Right hindlimb (tissue), 1 donor: ENCODE measurements around the gene SHISA6.
A peak's percentile ranks its signal among the peaks of the same experiment; 100 is the strongest.

ENCODE experiments used
- DNase-seq: peaks from one replicate; pipeline ENCODE4 v3.0.0-alpha.2; 2018

SHISA6 gene

GRCh38 chr17:11608396-11608795, 367.4 kb downstream of the SHISA6 start:
- DNase-seq = peak; percentile 56

GRCh38 chr17:11610999-11611566, 370.1 kb downstream of the SHISA6 start:
- DNase-seq = no peak

- DNase-seq = no peak
Observed at GRCh38 chr17:11612956-11613355, 371.9 kb downstream of the SHISA6 start.
